Measurements from ENCODE around the gene CACFD1.

- TF ChIP-seq EZH2phosphoT487 (IDR thresholded peaks at IDR 0.05; ENCODE audit: borderline replicate concordance, low read length): no peak
- TF ChIP-seq CTCF (IDR thresholded peaks at IDR 0.05; ENCODE audit: low read depth, low read length, poor library complexity, severe bottlenecking): no peak
Observed at GRCh38 chr9:133487331-133487725, 27.6 kb downstream of the CACFD1 start.

Measured in DOHH2 (cell line).